ENCODE results near the gene APH1B. TPM values are rescaled to one million over a fixed set of nuclear protein-coding genes. Genes with fewer than 3 reads are reported as not detected.

Gene APH1B
- total RNA-seq, 1 donor from 2014 or later: 22.8 TPM

DNA sequence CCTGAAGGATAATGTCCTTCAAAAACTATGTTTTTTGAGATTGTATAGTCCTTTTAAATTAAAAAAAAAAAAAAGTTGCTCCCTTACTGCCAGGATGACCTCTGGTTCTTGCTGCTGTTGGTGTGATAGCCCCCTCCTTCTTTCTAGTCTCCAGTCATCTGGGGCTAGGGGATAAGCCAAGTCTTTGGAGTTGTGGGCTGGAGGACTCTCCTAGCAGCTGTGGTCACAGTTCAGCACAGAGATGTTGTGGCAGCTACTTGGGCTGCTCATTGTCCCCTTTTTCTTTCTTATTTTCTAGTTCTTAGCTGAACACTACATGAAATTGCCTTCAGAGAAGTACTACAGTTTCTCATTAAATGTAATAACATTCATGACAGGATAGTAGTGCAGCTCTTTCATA is 39.2 kb upstream of the APH1B start:
- Histone ChIP-seq H3K4me1 (peaks cover 53% of the 10 kb centered on the region), H3K27ac (no peak overlapping the region), H3K27me3 (no peaks in the 10 kb centered on the region), H3K9me3 (no peaks in the 10 kb centered on the region), H3K36me3 (no peaks in the 10 kb centered on the region), H3K4me3 (no peak overlapping the region)
- intact Hi-C loops (cut with DNase I): no loop called here
- no peak for DNase-seq (ENCODE audit: extremely low spot score in 2 of 2)
- TF ChIP-seq, protein P1, sequence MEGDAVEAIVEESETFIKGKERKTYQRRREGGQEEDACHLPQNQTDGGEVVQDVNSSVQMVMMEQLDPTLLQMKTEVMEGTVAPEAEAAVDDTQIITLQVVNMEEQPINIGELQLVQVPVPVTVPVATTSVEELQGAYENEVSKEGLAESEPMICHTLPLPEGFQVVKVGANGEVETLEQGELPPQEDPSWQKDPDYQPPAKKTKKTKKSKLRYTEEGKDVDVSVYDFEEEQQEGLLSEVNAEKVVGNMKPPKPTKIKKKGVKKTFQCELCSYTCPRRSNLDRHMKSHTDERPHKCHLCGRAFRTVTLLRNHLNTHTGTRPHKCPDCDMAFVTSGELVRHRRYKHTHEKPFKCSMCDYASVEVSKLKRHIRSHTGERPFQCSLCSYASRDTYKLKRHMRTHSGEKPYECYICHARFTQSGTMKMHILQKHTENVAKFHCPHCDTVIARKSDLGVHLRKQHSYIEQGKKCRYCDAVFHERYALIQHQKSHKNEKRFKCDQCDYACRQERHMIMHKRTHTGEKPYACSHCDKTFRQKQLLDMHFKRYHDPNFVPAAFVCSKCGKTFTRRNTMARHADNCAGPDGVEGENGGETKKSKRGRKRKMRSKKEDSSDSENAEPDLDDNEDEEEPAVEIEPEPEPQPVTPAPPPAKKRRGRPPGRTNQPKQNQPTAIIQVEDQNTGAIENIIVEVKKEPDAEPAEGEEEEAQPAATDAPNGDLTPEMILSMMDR (IDR thresholded peaks at IDR 0.05): no peak
- TF ChIP-seq POLR2AphosphoS5 (IDR thresholded peaks at IDR 0.05; ENCODE audit: insufficient read depth in 1 of 2, low read depth in 1 of 2) (no peak), POLR2A (IDR thresholded peaks at IDR 0.05) (no peak)

DNA sequence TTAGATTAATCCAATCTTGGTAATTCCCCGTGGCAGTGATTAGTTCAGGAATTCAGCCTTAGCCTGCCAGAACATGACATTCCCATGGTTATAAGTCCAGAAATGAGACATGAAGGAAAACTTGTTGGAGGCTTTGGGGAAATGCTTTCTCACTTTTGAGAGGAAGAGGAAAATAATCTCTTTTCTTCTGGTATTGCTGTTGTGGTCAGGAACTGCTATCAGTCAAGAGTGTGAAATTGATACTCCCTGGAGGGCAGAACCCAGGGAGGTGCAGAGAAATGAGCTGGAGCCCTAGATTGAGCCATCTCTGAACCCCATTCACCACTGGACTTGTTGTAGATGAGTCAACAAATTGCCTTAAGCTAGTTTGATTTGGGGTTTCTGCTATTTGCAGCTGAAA is 38.6 kb upstream of the APH1B start:
- TF ChIP-seq, protein P1 (IDR thresholded peaks at IDR 0.05): no peak
- TF ChIP-seq POLR2A (IDR thresholded peaks at IDR 0.05) (no peak), POLR2AphosphoS5 (IDR thresholded peaks at IDR 0.05; ENCODE audit: insufficient read depth in 1 of 2, low read depth in 1 of 2) (no peak)
- intact Hi-C loops (cut with DNase I): no loop called here
- no peak overlapping the region for H3K4me3 ChIP-seq
- no peaks in the 10 kb centered on the region for H3K36me3 ChIP-seq
- no peaks in the 10 kb centered on the region for H3K9me3 ChIP-seq
- H3K27me3 ChIP-seq: no peaks in the 10 kb centered on the region
- no peak overlapping the region for H3K27ac ChIP-seq
- DNase-seq (ENCODE audit: extremely low spot score in 2 of 2): no peak
- peaks cover 53% of the 10 kb centered on the region for H3K4me1 ChIP-seq

DNA sequence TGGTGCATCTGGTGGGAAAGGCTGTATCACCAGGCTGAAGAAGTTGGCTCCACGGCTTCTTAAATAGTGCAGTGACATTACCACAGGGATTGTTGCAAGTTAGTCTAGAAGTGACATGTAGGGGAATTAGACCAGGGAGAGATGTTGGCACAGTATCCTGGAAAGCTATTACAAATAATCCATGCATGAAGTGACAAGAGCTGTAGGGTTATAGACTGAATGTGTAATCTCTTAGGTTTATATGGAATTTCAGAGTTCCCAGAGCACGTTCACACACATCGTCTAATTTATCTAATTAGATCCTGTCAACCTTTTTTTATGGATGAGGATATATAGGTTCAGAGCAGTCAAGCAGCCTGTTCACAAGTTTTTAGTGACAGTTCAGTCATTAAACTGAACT is 37.3 kb upstream of the APH1B start:
- peaks cover 52% of the 10 kb centered on the region for H3K4me1 ChIP-seq
- TF ChIP-seq POLR2AphosphoS5 (IDR thresholded peaks at IDR 0.05; ENCODE audit: insufficient read depth in 1 of 2, low read depth in 1 of 2) (no peak), POLR2A (IDR thresholded peaks at IDR 0.05) (no peak)
- DNase-seq (ENCODE audit: extremely low spot score in 2 of 2): no peak

DNA sequence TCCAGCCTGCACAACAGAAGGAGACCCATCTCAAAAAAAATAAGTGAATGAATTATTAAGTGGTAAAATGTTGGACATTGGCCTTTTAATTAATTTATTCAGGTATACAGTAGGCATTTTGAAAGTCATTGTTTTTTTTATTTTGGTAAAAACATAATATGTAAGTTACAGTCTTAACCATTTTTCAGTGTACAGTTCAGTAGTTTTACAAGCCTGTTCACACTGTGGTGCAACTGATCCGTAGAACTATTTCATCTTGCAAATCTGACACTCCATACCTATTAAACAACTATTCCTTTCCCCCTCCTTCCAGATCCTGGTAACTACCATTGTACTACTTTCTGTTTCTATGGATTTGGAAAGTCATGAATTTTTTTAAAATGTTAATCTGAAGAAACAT is 36.1 kb upstream of the APH1B start:
- Histone ChIP-seq H3K9me3 (no peaks in the 10 kb centered on the region), H3K4me3 (no peak overlapping the region), H3K4me1 (peaks cover 48% of the 10 kb centered on the region), H3K36me3 (peaks cover 0 to 5% of the 10 kb centered on the region in 2 donors), H3K27ac (no peak overlapping the region), H3K27me3 (no peaks in the 10 kb centered on the region)
- TF ChIP-seq POLR2AphosphoS5 (IDR thresholded peaks at IDR 0.05; ENCODE audit: insufficient read depth in 1 of 2, low read depth in 1 of 2): no peak
- no peak for TF ChIP-seq POLR2A (IDR thresholded peaks at IDR 0.05)
- TF ChIP-seq, protein P1 (IDR thresholded peaks at IDR 0.05): no peak
- intact Hi-C loops (cut with DNase I): loop anchor here (10.0 kb wide), 1 partner anchor 47 kb away; no protein-coding TSS in a partner anchor
- no peak for DNase-seq (ENCODE audit: extremely low spot score in 2 of 2)

More for the DNA sequence above, 37.3 kb upstream of the APH1B start:
- Histone ChIP-seq H3K9me3 (no peaks in the 10 kb centered on the region), H3K36me3 (peaks cover 0 to under 1% of the 10 kb centered on the region in 2 donors), H3K4me3 (no peak overlapping the region), H3K27ac (no peak overlapping the region), H3K27me3 (no peaks in the 10 kb centered on the region)
- intact Hi-C loops (cut with DNase I): loop anchor here (10.0 kb wide), 1 partner anchor 45 kb away; no protein-coding TSS in a partner anchor

DNA sequence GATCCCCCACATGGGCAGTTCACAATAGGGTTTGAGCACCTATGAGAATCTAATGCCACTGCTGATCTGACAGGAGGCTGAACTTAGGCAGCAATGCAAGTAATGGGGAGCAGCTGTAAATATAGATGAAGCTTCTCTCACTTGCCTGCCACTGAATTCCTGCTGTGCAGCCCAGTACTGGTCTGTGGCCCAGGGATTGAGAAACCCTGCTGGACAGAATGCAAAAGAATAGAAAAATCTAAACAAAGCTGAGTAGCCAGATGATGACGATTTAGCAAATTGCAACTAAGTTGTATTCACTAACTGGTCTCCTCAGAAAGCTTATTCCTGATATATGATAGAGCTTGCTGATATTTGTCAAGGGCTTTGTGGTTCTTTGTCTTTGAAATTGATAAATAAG is 34.3 kb upstream of the APH1B start:
- Histone ChIP-seq H3K4me3 (no peak overlapping the region), H3K27me3 (no peaks in the 10 kb centered on the region), H3K27ac (peak overlapping the region; percentile 57), H3K4me1 (peaks cover 53% of the 10 kb centered on the region), H3K9me3 (no peaks in the 10 kb centered on the region), H3K36me3 (peaks cover 0 to 5% of the 10 kb centered on the region in 2 donors)
- intact Hi-C loops (cut with DNase I): loop anchor here (10.0 kb wide), 1 partner anchor 48 kb away; no protein-coding TSS in a partner anchor
- TF ChIP-seq, protein P1 (IDR thresholded peaks at IDR 0.05): no peak
- TF ChIP-seq POLR2A (IDR thresholded peaks at IDR 0.05) (no peak), POLR2AphosphoS5 (IDR thresholded peaks at IDR 0.05; ENCODE audit: insufficient read depth in 1 of 2, low read depth in 1 of 2) (peak in 1 of 2 donors; percentile 11)
- no peak for DNase-seq (ENCODE audit: extremely low spot score in 2 of 2)
